ENCODE results near the gene XRCC6.
"Not testable (repeated sequence)": the region's sequence is repeated elsewhere in the genome, so short reads cannot be mapped to it uniquely, and the experiment has no call there.

XRCC6 gene

DNA sequence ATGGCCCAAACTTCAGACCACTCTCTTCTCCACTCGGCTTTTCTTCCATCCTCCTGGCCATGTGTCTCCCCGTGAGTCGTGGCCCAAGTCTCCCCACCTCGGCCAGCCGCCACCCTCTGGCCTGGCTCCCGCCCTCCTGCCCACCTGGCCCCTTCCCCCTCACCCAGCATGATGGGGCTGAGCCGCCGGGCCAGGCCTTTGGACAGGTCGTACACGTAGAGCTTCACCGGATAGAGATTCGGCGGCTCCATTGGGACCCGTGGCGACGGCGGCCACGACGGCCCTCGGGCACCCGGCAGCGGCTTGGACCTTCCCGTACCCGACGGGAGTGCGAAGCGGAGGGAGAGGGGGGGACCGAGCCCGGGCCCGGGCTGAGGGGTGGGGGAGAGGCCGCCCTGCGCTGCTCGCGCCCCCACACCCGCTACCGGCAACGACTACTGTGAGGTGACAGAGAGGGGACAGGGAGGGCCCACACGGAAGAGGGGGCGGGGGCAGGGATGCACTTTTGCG lies 451 bp upstream of the XRCC6 start, which contains the start of gene DESI1:
Gene DESI1, minus strand, starts transcription at position 455 of the 510 bp plus-strand sequence. Its CDS starts 204 bp downstream, at position 251.
- H3K4me3 ChIP-seq (ENCODE audit: low read depth, low read length), result peak within 1 kb of the TSS; percentile 66
- TF ChIP-seq, protein P1, sequence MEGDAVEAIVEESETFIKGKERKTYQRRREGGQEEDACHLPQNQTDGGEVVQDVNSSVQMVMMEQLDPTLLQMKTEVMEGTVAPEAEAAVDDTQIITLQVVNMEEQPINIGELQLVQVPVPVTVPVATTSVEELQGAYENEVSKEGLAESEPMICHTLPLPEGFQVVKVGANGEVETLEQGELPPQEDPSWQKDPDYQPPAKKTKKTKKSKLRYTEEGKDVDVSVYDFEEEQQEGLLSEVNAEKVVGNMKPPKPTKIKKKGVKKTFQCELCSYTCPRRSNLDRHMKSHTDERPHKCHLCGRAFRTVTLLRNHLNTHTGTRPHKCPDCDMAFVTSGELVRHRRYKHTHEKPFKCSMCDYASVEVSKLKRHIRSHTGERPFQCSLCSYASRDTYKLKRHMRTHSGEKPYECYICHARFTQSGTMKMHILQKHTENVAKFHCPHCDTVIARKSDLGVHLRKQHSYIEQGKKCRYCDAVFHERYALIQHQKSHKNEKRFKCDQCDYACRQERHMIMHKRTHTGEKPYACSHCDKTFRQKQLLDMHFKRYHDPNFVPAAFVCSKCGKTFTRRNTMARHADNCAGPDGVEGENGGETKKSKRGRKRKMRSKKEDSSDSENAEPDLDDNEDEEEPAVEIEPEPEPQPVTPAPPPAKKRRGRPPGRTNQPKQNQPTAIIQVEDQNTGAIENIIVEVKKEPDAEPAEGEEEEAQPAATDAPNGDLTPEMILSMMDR (IDR thresholded peaks at IDR 0.05; ENCODE audit: low read depth, low read length), result no peak

DNA sequence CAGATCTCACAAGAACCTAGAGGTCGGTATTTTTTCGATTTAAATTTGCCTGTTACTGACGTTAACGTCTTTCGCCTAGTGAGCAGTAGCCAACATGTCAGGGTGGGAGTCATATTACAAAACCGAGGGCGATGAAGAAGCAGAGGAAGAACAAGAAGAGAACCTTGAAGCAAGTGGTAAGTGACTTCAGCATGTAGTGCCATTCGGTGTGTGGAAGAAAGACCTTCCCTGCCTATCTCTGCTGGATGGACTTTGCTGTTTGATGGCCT lies 750 bp downstream of the XRCC6 start:
- TF ChIP-seq, protein P1 (IDR thresholded peaks at IDR 0.05; ENCODE audit: low read depth, low read length), result no peak
- H3K4me3 ChIP-seq (ENCODE audit: low read depth, low read length), result peak overlapping the region; percentile 66

DNA sequence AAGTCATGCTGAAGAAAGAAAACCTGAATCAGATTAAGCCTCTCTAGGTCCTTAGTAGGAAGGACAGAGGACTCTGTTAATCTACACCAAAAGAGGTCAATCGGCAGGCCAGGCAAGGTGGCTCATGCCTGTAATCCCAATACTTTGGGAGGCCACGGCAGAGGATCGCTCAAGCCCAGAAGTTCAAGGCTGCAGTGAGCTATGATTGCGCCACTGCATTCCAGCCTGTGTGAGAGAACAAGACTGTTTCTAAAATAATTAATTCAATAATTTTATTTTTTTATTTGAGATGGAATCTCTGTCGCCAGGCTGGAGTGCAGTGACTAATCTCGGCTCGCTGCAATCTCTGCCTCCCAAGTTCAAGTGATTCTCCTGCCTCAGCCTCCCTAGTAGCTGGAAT lies 4.5 kb downstream of the XRCC6 start:
- no peak overlapping the region for H3K4me3 ChIP-seq (ENCODE audit: low read depth, low read length)
- TF ChIP-seq, protein P1 (IDR thresholded peaks at IDR 0.05; ENCODE audit: low read depth, low read length), result no peak

DNA sequence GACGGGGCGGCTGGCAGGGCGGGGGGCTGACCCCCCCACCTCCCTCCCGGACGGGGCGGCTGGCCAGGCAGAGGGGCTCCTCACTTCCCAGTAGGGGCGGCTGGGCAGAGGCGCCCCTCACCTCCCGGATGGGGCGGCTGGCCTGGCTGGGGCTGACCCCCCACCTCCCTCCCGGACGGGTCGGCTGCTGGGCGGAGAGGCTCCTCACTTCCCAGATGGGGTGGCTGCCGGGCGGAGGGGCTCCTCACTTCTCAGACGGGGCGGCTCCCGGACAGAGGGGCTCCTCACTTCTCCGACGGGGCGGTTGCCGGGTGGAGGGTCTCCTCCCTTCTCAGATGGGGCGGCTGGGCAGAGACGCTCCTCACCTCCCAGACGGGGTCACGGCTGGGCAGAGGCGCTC lies 10.0 kb downstream of the XRCC6 start:
- H3K4me3 ChIP-seq (ENCODE audit: low read depth, low read length), result not testable (repeated sequence)

DNA sequence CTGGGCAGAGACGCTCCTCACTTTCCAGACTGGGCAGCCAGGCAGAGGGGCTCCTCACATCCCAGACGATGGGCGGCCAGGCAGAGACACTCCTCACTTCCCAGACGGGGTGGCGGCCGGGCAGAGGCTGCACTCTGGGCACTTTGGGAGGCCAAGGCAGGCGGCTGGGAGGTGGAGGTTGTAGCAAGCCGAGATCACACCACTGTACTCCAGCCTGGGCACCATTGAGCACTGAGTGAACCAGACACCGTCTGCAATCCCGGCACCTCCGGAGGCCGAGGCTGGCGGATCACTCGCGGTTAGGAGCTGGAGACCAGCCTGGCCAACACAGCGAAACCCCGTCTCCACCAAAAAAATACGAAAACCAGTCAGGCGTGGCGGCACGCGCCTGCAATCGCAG lies 10.5 kb downstream of the XRCC6 start:
- not testable (repeated sequence) for H3K4me3 ChIP-seq (ENCODE audit: low read depth, low read length)

DNA sequence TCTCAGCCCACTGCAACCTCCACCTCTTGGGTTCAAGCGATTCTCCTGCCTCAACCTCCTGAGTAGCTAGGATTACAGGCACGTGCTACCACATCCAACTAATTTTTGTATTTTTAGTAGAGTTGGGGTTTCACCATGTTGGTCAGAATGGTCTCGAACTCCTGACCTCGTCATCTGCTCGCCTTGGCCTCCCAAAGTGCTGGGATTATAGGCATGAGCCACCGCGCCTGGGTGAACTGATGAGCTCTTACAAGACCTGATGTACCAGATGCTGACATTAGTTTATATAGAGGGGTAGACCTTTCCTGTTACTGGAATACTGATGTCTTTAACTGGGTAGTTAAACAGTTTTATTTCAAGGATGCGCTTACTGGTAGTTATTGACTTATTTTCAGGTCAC lies 13.5 kb downstream of the XRCC6 start:
- not testable (repeated sequence) for H3K4me3 ChIP-seq (ENCODE audit: low read depth, low read length)

DNA sequence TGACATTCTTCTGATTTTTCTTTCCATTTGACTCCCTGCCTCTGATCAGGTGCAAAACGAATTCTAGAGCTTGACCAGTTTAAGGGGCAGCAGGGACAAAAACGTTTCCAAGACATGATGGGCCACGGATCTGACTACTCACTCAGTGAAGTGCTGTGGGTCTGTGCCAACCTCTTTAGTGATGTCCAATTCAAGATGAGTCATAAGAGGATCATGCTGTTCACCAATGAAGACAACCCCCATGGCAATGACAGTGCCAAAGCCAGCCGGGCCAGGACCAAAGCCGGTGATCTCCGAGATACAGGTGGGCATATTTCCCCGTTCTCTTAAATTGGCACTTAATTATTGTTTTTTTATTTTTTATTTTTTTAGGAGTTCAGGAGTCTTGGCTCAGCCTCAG lies 15.4 kb downstream of the XRCC6 start:
- H3K4me3 ChIP-seq (ENCODE audit: low read depth, low read length), result no peak overlapping the region
- TF ChIP-seq, protein P1 (IDR thresholded peaks at IDR 0.05; ENCODE audit: low read depth, low read length), result no peak

DNA sequence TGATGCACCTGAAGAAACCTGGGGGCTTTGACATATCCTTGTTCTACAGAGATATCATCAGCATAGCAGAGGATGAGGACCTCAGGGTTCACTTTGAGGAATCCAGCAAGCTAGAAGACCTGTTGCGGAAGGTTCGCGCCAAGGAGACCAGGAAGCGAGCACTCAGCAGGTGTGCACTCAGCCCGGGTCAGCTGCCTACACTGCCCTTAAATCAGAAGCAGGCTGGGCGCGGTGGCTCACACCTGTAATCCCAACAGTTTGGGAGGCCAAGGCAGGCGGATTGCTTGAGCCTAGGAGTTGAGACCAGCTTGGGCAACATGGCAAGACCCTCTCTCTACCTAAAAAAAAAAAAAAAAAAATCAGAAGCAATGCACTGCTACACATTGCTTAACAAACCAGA lies 16.5 kb downstream of the XRCC6 start:
- not testable (repeated sequence) for H3K4me3 ChIP-seq (ENCODE audit: low read depth, low read length)

DNA sequence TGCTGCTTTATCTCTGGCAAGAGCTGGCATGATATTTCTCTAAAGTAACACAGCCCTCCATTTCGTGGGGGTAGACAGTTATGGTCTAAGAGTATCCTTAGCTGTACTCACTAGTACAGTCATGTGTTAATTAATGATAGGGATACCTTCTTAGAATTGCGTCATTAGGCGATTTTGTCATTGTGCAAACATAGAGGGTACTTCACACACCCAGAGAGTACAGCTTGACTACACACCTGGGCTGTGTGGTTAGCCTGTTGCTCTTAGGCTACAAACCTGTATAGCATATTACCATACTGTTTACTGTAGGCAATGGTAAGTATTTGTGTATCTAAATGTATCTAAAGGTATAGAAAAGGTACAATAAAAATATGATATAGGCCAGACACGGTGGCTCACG lies 17.0 kb downstream of the XRCC6 start:
- H3K4me3 ChIP-seq (ENCODE audit: low read depth, low read length), result no peak overlapping the region
- TF ChIP-seq, protein P1 (IDR thresholded peaks at IDR 0.05; ENCODE audit: low read depth, low read length), result no peak

DNA sequence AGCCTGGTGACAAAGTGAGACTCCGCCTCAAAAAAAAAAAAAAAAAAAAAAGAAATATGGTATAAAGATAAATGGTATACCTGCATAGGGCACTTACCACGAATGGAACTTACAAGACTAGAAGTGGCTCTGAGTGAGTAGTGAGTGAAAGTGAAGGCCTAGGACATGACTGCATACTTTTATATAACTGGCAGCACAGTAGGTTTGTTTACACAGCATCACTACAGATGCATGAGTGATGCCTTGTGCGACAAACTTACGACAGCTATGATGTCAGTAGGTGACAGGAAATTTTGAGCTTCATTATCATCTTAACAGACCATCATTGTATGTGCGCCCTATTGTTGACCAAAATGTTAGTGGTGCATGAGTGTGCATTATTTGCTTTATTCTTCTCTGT lies 17.7 kb downstream of the XRCC6 start:
- TF ChIP-seq, protein P1 (IDR thresholded peaks at IDR 0.05; ENCODE audit: low read depth, low read length), result no peak
- H3K4me3 ChIP-seq (ENCODE audit: low read depth, low read length), result no peak overlapping the region

Measured in WI38 (cell line).